ENCODE measurements around the gene NPHS1. TPM values are rescaled to one million over a fixed set of nuclear protein-coding genes. Genes with fewer than 3 reads are reported as not detected.
A peak's percentile ranks its signal among the peaks of the same experiment; 100 is the strongest.

NPHS1 gene
- total RNA-seq, 2 donors from 2014 or later = 14.0 to 33.6 TPM

- Histone ChIP-seq H3K9me3 (no peaks in the 10 kb centered on the region), H3K4me3 (no peak overlapping the region), H3K4me1 (peaks cover 13% of the 10 kb centered on the region), H3K27ac (peak overlapping the region; percentile 59 to 84 (median 70)), H3K27me3 (no peaks in the 10 kb centered on the region), H3K36me3 (replicated peaks in 1 of 2; ENCODE audit: insufficient read depth in 1 of 2, low read depth in 2 of 2) (no peaks in the 10 kb centered on the region)
- TF ChIP-seq CTCF (IDR thresholded peaks at IDR 0.05) (no peak), POLR2A (IDR thresholded peaks at IDR 0.05) (no peak)
- DNase-seq (peak; percentile 97 to 98 (median 98)), ATAC-seq (peak; percentile 99)
- 1 to 9% methylated on average over 13 to 28 of the region's 28 CpGs for WGBS, 2 donors
- intact Hi-C loops (cut with DNase I) = no loop called here
Measured at GRCh38 chr19:35879770-35880317, 27.5 kb upstream of the NPHS1 start.

- Histone ChIP-seq H3K4me3 (no peak overlapping the region), H3K27ac (peak overlapping the region; percentile 59 to 84 (median 70)), H3K36me3 (replicated peaks in 1 of 2; ENCODE audit: insufficient read depth in 1 of 2, low read depth in 2 of 2) (no peaks in the 10 kb centered on the region), H3K9me3 (no peaks in the 10 kb centered on the region), H3K27me3 (no peaks in the 10 kb centered on the region), H3K4me1 (peaks cover 13% of the 10 kb centered on the region)
- TF ChIP-seq CTCF (IDR thresholded peaks at IDR 0.05) = no peak
- intact Hi-C loops (cut with DNase I) = no loop called here
- WGBS, 2 donors = 67% methylated on average over 9 to 20 of the region's 23 CpGs
- DNase-seq (no peak), ATAC-seq (no peak)
Measured at GRCh38 chr19:35879068-35879467, 26.8 kb upstream of the NPHS1 start.

- Histone ChIP-seq H3K4me1 (peaks cover 15% of the 10 kb centered on the region), H3K4me3 (no peak overlapping the region), H3K9me3 (no peaks in the 10 kb centered on the region), H3K27me3 (no peaks in the 10 kb centered on the region), H3K27ac (no peak overlapping the region), H3K36me3 (replicated peaks in 1 of 2; ENCODE audit: insufficient read depth in 1 of 2, low read depth in 2 of 2) (no peaks in the 10 kb centered on the region)
- no peak for DNase-seq
- no peak for ATAC-seq
- TF ChIP-seq CTCF (IDR thresholded peaks at IDR 0.05) (no peak), POLR2A (IDR thresholded peaks at IDR 0.05) (no peak)
- intact Hi-C loops (cut with DNase I) = no loop called here
- WGBS, 2 donors = 93 to 94% methylated on average over 29 to 32 of the region's 32 CpGs
Measured at GRCh38 chr19:35874392-35874930, 22.2 kb upstream of the NPHS1 start.

- no peaks in the 10 kb centered on the region for H3K9me3 ChIP-seq
- 69 to 87% methylated on average over 5 of the region's 5 CpGs for WGBS, 2 donors
- TF ChIP-seq CTCF (IDR thresholded peaks at IDR 0.05) (no peak), POLR2A (IDR thresholded peaks at IDR 0.05) (no peak)
- no peak overlapping the region for H3K27ac ChIP-seq
- H3K4me3 ChIP-seq = no peak overlapping the region
- DNase-seq (no peak), ATAC-seq (no peak)
- no peaks in the 10 kb centered on the region for H3K27me3 ChIP-seq
- intact Hi-C loops (cut with DNase I) = no loop called here
- peaks cover 26% of the 10 kb centered on the region for H3K4me1 ChIP-seq
- H3K36me3 ChIP-seq (replicated peaks in 1 of 2; ENCODE audit: insufficient read depth in 1 of 2, low read depth in 2 of 2) = no peaks in the 10 kb centered on the region
Measured at GRCh38 chr19:35872180-35872579, 19.9 kb upstream of the NPHS1 start.

GRCh38 chr19:35871611-35872010 is 19.3 kb upstream of the NPHS1 start:
- no peaks in the 10 kb centered on the region for H3K27me3 ChIP-seq
- H3K36me3 ChIP-seq (replicated peaks in 1 of 2; ENCODE audit: insufficient read depth in 1 of 2, low read depth in 2 of 2) = no peaks in the 10 kb centered on the region
- H3K4me1 ChIP-seq = peaks cover 26% of the 10 kb centered on the region
- TF ChIP-seq CTCF (IDR thresholded peaks at IDR 0.05) (no peak), POLR2A (IDR thresholded peaks at IDR 0.05) (no peak)
- no peak for ATAC-seq
- 84 to 95% methylated on average over 6 to 12 of the region's 12 CpGs for WGBS, 2 donors
- no peaks in the 10 kb centered on the region for H3K9me3 ChIP-seq
- no peak for DNase-seq
- intact Hi-C loops (cut with DNase I) = no loop called here
- H3K4me3 ChIP-seq = no peak overlapping the region
- H3K27ac ChIP-seq = no peak overlapping the region
